ENCODE data around the gene LGR5.

Gene LGR5

DNA sequence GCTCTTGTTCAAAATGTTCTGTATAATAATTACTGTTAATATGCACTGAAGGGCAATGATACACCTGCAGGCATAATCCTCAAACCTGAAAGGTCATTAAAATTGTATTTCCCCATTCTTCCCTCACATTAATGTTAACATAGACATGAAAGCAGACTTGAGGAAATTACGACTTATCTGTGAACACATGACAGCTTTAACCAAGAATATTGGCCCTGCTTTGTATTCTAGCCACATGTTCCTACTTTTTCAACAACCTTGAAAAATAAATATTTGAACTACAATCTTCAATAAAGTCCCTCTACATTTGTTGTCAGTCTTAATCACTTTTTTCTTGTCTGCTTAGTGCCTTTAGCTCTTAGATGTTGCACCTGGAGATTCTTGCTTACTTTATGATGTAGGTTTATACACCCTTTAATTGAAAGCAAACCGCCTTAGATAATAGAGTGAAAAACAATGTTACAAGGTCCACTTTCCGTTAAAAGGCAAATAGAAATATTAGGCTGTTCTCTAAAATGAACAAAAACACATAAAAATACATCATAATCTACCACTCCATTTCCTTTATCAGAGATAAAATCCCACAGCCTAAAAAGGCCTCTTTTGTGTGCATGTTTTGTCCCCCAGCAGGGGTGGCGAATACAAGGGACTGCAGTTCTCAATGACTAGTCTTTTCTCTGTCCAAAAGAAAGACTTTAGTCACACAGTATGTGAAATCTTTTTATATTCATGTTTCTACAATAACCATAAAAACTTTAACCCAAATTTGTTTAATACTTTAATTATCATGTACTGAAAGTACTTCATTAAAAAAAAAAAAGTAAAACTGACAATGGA, 168.1 kb downstream of the LGR5 start:
- DNase-seq = no peak

DNA sequence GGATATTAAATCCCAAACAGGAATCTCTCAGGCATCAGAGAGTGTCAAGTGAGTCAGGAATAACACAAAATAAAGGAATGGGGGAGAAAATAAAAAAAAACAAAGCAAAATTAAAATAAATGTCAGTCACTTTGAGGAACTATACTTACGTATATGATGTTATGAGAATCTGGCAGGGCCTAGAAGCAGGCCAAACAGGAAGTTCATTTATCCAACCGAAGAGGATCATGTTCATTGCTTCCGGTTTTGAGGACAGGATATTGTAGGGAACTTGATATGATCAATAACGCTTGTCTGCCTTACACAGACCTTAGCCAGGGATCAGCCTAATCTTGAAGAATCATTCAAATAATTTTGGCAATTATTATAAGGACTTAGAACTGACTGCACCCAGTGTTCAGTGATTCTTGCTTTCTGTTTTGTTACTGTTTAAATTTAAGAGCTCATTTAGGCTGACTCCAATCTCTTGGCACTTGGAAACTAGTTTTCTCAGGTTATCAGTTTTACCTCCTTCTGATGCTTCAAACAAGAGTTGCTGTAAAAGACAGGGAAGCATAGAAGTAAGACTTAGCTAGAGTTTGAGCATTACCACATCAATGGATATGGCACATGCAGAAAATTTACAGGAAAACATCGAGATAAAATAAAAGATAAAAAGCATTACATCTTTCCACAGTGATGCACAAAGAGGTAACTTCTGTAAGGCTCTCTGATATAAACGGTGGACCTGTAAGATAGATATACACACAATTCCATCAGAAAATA, 170.6 kb downstream of the LGR5 start:
- no peak for DNase-seq

DNA sequence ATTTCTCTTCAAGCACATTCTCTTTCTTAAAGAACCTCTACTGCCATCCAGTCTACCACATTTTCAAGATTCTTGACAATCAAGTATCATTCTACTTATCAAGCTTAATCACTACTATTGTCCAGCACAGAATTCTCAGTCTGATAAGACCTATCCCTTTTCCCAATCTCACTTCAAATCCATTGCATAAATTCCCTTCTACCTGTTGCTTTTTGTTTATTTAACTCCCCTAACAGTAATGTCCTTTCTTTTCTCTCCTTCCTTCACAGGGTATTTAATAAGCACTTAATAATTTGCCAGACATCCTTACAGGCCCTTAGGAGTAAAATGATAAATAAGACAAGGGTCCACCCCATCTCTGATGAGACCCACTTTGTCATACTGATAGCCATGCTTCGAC, 182.3 kb downstream of the LGR5 start:
- DNase-seq = no peak

DNA sequence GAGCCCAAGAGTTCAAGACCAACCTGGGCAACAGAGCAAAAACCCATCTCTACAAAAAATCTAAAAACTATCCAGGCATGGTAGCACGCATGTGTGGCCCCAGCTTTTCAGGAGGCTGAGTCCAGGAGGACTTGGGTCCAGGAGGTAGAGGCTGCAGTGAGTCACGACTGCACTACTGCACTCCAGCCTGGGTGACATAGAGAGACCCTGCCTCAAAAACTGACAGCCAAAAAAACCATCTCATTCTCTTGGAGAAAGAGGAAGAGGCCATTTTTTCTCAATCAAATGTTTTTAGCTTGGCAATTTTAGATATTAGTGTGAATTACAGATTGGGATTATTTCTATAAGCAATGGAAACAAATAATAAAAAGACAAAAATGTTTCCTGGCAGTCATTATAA, 185.9 kb downstream of the LGR5 start:
- no peak for DNase-seq

DNA sequence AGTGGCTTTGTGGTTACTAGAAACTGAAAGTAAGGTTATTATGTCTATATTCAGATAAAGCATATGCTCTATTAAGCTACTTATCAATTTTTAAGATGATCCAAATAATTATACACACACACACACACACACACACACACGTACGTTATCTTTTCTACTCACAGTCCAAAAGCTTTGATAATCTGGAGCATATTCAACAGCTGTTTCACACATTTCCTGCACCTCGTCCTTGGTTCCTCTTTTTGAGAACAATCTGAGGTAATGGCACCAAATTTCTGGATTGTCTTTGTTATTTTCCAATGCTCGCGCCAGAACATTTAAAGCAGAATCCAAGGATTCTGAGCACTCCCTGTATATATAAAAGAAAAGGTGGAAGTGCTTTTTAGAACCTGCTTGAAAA, 186.5 kb downstream of the LGR5 start:
- no peak for DNase-seq

DNA sequence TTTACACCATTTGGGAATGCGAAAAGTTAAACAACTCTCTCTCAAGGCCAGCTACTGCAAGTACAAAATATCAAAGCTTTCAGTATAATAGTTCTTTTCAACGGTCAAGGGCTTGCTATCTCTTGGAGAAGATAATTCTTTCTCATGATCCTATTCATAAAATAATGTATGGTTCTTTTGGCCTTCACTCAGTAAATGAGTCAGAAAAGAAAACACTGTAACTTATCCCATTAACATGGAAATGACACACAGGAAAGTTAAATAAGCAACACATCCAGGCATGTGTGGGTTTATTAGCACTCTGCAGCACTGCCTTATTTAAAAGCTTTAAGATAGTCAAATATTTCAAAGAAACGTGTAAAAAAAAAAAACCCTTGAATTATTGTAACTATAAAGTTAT, 187.2 kb downstream of the LGR5 start:
- DNase-seq = no peak

DNA sequence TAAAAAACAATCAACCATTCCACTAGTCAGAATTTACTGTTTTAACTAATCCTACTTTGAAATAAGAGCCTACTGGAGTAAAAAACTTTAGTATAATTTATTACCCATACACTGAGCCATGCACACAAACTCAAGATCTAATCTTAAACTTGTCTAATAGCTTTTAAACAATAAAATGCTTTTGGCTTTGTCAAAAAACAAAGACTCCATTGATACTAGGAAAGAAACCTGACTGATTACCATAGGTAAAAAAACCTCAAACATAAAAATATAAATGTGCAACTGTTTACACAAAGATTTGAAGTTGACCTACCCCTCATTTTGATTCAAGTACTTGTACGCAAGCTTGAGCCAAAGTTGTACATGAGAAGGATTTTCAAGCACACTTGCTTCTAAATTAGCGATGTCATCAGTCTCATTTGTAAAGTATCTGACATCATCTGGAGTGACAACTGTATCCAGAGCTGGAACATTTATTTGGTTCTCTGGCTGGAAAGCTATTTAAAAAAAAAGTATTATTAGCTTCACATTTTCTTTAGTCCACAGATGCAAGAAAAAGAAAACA, 187.9 kb downstream of the LGR5 start:
- no peak for DNase-seq

All from 8988T (cell line).